Measurements from ENCODE around the gene LTBP1. TPM values are rescaled to one million over a fixed set of nuclear protein-coding genes. Genes with fewer than 3 reads are reported as not detected.

LTBP1 gene
- total and polyA plus RNA-seq, 2 donors (not counting 1 experiment from before 2014, with no cell fraction given) = 0.69 TPM; not detected in 1

GRCh38 chr2:32926708-32927084 lies 20.1 kb upstream of the LTBP1 start:
- TF ChIP-seq CTCF (IDR thresholded peaks at IDR 0.05) (no peak), EZH2 (IDR thresholded peaks at IDR 0.05; ENCODE audit: borderline replicate concordance, insufficient read depth, low read depth, low read length, poor library complexity, severe bottlenecking) (no peak)
- Mint-ChIP-seq H3K27me3 (peaks cover 33% of the 10 kb centered on the region), H3K9me3 (ENCODE audit: insufficient read depth) (no peaks in the 10 kb centered on the region), H3K27ac (no peak overlapping the region), H3K4me3 (no peak overlapping the region), H3K4me1 (no peaks in the 10 kb centered on the region)
- Histone ChIP-seq H3K4me3 (ENCODE audit: control extremely low read depth in 1 of 5, extremely low read depth in 1 of 5, insufficient read depth in 1 of 5, low read depth in 2 of 5, low read length in 4 of 5) (no peak overlapping the region), H3K4me2 (replicated peaks; ENCODE audit: low read depth, low read length, poor library complexity, severe bottlenecking) (no peak overlapping the region), H3K9me3 (ENCODE audit: control extremely low read depth in 1 of 3, control insufficient read depth in 2 of 3, insufficient read depth in 1 of 3, low read length in 2 of 3) (no peaks in the 10 kb centered on the region), H3K79me2 (ENCODE audit: control insufficient read depth, insufficient read depth, low read length) (no peaks in the 10 kb centered on the region), H3K9ac (ENCODE audit: low read length) (no peak overlapping the region), H3K27me3 (replicated peaks in 1 of 4; ENCODE audit: control extremely low read depth in 1 of 4, control insufficient read depth in 3 of 4, insufficient read depth in 4 of 4, low read length in 3 of 4) (peaks cover 0 to 6% (median 0%) of the 10 kb centered on the region in 4 experiments), H3K36me3 (replicated peaks in 1 of 2; ENCODE audit: control extremely low read depth in 1 of 2, control insufficient read depth in 1 of 2, extremely low read depth in 1 of 2, insufficient read depth in 2 of 2, low read length in 1 of 2) (no peaks in the 10 kb centered on the region), H3K27ac (ENCODE audit: low read length in 2 of 2) (no peak overlapping the region), H2AFZ (ENCODE audit: insufficient read depth, low read depth, low read length, poor library complexity, severe bottlenecking) (no peak overlapping the region), H3K4me1 (ENCODE audit: control insufficient read depth in 2 of 2, insufficient read depth in 2 of 2, low read length in 2 of 2) (no peaks in the 10 kb centered on the region), H4K20me1 (ENCODE audit: control insufficient read depth, insufficient read depth, low read length, poor library complexity, severe bottlenecking) (no peaks in the 10 kb centered on the region)
- intact Hi-C loops (cut with micrococcal nuclease) = no loop called here
- ATAC-seq (ENCODE audit: low read depth) (no peak), DNase-seq (no peak)
- WGBS (ENCODE audit: insufficient coverage) = 91% methylated on average over 1 of the region's 2 CpGs
- ChIA-PET CTCF (no interaction called here), POLR2A (no interaction called here)

- no peaks in the 10 kb centered on the region for H3K4me1 Mint-ChIP-seq
- H3K27ac ChIP-seq (ENCODE audit: low read length in 2 of 2) = no peak overlapping the region
- no peak overlapping the region for H3K4me3 ChIP-seq (ENCODE audit: control extremely low read depth in 1 of 5, extremely low read depth in 1 of 5, insufficient read depth in 1 of 5, low read depth in 2 of 5, low read length in 4 of 5)
- H3K4me2 ChIP-seq (replicated peaks; ENCODE audit: low read depth, low read length, poor library complexity, severe bottlenecking) = no peak overlapping the region
- no peak for TF ChIP-seq EZH2 (IDR thresholded peaks at IDR 0.05; ENCODE audit: borderline replicate concordance, insufficient read depth, low read depth, low read length, poor library complexity, severe bottlenecking)
- TF ChIP-seq CTCF (IDR thresholded peaks at IDR 0.05) = no peak
- no peaks in the 10 kb centered on the region for H3K9me3 Mint-ChIP-seq (ENCODE audit: insufficient read depth)
- no peak overlapping the region for H2AFZ ChIP-seq (ENCODE audit: insufficient read depth, low read depth, low read length, poor library complexity, severe bottlenecking)
- H3K27me3 ChIP-seq (replicated peaks in 1 of 4; ENCODE audit: control extremely low read depth in 1 of 4, control insufficient read depth in 3 of 4, insufficient read depth in 4 of 4, low read length in 3 of 4) = peaks cover 0 to 6% (median 0%) of the 10 kb centered on the region in 4 experiments
- H3K4me3 Mint-ChIP-seq = no peak overlapping the region
- H3K79me2 ChIP-seq (ENCODE audit: control insufficient read depth, insufficient read depth, low read length) = no peaks in the 10 kb centered on the region
- CTCF ChIA-PET = interaction anchor here (1.2 kb wide), 1 partner anchor 15 kb away, joined by 6 read pairs; no protein-coding TSS in a partner anchor
- ATAC-seq (ENCODE audit: low read depth) = no peak
- no peaks in the 10 kb centered on the region for H4K20me1 ChIP-seq (ENCODE audit: control insufficient read depth, insufficient read depth, low read length, poor library complexity, severe bottlenecking)
- intact Hi-C loops (cut with micrococcal nuclease) = no loop called here
- H3K36me3 ChIP-seq (replicated peaks in 1 of 2; ENCODE audit: control extremely low read depth in 1 of 2, control insufficient read depth in 1 of 2, extremely low read depth in 1 of 2, insufficient read depth in 2 of 2, low read length in 1 of 2) = no peaks in the 10 kb centered on the region
- H3K4me1 ChIP-seq (ENCODE audit: control insufficient read depth in 2 of 2, insufficient read depth in 2 of 2, low read length in 2 of 2) = no peaks in the 10 kb centered on the region
- H3K27ac Mint-ChIP-seq = no peak overlapping the region
- WGBS (ENCODE audit: insufficient coverage) = no CpG with 5 or more reads among the region's 5 CpGs
- peaks cover 30% of the 10 kb centered on the region for H3K27me3 Mint-ChIP-seq
- no peak for DNase-seq
- POLR2A ChIA-PET = no interaction called here
- H3K9ac ChIP-seq (ENCODE audit: low read length) = no peak overlapping the region
- H3K9me3 ChIP-seq (ENCODE audit: control extremely low read depth in 1 of 3, control insufficient read depth in 2 of 3, insufficient read depth in 1 of 3, low read length in 2 of 3) = no peaks in the 10 kb centered on the region
These were observed 16.3 kb upstream of the LTBP1 start for GRCh38 chr2:32930436-32930835.
